IMR-90 (cell line): ENCODE data around the gene CYTH1.

Experiments
- FOS ChIP-seq: fragments of 150-350 bp; IDR thresholded peaks from 2 replicates; pipeline ENCODE4 v1.6.1; 2016; ENCODE audit warnings: low read depth, low read length
- POLR2A ChIP-seq: IDR thresholded peaks from 2 replicates; pipeline ENCODE4 v1.6.1; 2012; ENCODE audit warnings: mild to moderate bottlenecking, low read depth, low read length
- SMC3 ChIP-seq: fragments of 150-350 bp; IDR thresholded peaks from 2 replicates; pipeline ENCODE4 v1.6.1; 2016; ENCODE audit warnings: low read depth, mild to moderate bottlenecking, antibody characterized with exemption, low read length, moderate library complexity
- TF ChIP-seq, protein P1 (sequence below): conservative IDR thresholded peaks from 2 replicates; pipeline ENCODE4 v1.5.1; 2012; ENCODE audit warnings: mild to moderate bottlenecking, low read depth, low read length, improper control_type of control experiment

DNA sequence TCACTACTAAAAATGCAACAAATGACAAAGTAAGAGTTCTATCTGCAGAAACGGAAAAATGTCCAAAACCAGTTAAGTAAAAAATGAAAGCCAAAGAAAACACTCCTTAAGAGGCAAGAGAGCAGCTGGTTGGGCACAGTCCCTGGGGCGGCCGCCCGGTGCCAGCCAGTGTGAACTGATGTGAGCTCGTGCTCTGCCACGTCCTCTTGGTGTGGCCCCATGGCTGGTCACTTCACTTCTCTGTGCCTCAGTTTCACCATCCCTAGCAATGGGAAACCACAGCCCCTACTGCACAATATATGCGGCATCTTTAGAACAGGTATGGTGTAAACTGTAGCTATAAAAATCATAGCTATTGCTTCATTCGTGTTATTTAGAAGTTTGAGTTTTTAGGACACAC, 37.3 kb upstream of the CYTH1 start:
- TF ChIP-seq FOS (no peak), SMC3 (no peak), POLR2A (no peak)
- TF ChIP-seq, protein P1, sequence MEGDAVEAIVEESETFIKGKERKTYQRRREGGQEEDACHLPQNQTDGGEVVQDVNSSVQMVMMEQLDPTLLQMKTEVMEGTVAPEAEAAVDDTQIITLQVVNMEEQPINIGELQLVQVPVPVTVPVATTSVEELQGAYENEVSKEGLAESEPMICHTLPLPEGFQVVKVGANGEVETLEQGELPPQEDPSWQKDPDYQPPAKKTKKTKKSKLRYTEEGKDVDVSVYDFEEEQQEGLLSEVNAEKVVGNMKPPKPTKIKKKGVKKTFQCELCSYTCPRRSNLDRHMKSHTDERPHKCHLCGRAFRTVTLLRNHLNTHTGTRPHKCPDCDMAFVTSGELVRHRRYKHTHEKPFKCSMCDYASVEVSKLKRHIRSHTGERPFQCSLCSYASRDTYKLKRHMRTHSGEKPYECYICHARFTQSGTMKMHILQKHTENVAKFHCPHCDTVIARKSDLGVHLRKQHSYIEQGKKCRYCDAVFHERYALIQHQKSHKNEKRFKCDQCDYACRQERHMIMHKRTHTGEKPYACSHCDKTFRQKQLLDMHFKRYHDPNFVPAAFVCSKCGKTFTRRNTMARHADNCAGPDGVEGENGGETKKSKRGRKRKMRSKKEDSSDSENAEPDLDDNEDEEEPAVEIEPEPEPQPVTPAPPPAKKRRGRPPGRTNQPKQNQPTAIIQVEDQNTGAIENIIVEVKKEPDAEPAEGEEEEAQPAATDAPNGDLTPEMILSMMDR, result no peak
